GM11168 (cell line): ENCODE results near the gene IRF4.
"Not testable (repeated sequence)": the region's sequence is repeated elsewhere in the genome, so short reads cannot be mapped to it uniquely, and the experiment has no call there.

Experiments
- in situ Hi-C: fragments of 300-500 bp; cut with MboI; formaldehyde crosslinking; loops from one replicate; pipeline ENCODE4 v1.12.0; 2022; ENCODE audit warnings: low sequenced_read_pairs; ENCODE audit not compliant: unreplicated experiment

Gene IRF4

GRCh38 chr6:364609-365540 is 26.7 kb upstream of the IRF4 start:
- in situ Hi-C loops = no loop called here

DNA sequence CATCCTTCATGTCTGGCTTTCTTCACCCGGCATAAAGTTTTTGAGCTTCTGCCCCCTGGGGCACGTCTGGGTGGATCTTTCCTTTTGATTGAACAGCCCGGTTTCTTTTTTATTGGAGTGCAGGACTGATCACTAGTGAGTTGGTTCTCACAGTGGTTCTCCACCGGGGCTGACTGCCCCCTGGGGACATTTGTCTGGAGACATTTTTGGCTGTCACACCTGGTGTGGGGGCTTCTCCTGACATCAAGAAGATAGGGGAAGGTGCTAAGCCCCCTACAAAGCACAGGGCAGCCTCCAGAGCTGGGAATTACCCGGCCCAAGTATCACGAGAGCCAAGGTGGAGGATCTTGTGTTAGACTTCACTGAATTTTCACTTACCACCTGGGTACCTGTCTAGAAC is 25.7 kb upstream of the IRF4 start:
- in situ Hi-C loops = no loop called here

DNA sequence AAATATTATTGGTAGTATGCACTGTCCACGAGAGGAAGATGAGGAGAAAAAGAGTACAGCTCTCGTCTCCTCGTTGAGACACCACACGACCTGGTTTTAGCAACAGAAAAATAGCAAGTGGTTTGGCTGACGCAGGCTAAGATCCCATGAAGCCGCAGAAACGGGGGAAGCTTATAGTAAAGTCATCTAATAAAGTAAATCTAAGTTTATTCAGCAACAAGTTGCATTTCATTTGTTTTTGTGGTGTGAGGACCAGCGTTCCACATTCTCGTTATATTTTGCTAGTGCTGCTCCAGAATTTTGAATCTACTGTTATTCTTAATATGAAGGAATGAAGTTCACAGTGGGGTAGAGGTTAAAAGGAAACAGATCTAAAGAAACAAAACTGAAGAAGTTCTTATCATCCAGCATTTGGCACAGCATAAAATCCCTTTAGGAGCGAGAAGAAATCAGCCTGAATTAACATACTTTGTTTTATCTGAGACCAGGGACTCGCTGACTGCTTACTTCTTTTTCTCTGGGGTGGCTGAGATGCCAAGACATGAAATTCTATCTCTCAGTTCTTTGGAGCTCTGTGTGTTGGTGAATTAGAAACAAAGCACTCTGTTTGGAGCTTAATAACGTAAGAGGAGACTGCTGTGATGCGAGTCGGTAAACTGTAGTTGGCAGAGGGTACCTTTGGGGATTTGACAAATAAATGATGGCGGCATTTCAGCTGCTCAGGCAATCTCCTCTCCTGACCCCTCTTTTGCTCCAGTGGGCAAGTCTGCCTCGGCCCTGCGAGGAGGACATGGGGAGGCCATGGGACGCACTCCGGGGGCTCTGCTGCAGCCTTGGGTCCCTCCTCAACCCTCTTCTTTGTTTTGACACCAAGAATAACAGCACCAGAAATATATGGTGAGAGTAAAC is 24.9 kb upstream of the IRF4 start:
- in situ Hi-C loops = no loop called here

GRCh38 chr6:367298-367794 is 24.2 kb upstream of the IRF4 start:
- in situ Hi-C loops = no loop called here

DNA sequence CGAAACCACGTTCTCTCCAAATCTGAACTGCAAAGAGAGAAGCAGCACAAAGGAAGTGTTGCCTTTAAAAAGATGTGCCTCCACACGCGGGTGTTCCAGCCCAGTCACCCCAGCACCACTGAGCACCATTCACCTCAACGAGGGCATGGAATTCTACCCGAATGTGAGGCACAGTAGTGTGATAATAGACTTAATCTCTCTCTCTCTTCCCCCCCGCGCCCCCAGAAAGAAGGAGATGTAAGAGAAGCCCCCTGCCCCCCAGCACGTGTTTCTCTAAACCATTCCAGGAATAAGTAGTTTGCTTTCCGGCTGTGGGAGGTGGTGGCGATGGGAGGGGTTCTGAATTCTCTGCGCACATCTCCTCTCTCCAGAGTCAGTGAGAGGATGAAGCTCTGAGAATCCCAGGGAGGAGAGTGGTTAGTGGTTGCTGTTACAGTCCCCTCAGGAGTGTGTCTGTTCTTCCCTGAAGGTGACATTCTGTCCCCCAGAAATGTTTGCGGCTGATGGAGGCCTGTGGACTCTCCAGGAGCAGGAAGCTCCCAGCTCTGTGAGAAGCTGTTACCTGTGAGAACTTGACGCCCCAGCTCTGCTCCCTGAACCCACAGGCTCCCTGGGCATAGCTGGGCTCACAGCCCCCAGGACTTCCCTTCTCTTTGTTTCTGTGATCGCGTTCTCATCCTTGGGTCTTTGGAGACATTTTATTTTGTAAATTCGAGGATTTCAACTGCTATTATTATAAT is 23.5 kb upstream of the IRF4 start:
- in situ Hi-C loops = no loop called here

GRCh38 chr6:369559-370431 is 21.8 kb upstream of the IRF4 start:
- in situ Hi-C loops = no loop called here

DNA sequence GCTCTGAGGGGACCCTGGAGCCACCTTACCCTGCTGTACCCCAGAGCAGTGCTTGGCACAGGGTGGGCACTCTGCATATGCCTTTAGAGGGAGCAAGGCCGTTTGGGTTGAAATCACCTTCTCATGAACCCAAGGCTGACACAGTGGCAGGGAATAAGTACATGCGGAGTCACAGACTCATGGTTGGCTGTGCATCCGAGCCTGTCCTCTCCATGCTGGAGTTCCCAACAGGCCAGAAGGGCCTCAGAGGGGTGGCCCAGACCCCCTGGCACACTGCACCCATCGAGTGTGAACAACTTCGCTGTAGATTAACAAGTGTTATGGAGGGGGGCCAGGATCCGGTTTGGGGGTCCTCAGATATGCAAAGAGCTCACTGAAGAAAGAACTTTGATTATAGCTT is 21.0 kb upstream of the IRF4 start:
- in situ Hi-C loops = no loop called here

- in situ Hi-C loops = not testable (repeated sequence)
Measured at GRCh38 chr6:371851-372250, 19.7 kb upstream of the IRF4 start.

- in situ Hi-C loops = no loop called here
Measured at GRCh38 chr6:372336-372911, 19.1 kb upstream of the IRF4 start.

DNA sequence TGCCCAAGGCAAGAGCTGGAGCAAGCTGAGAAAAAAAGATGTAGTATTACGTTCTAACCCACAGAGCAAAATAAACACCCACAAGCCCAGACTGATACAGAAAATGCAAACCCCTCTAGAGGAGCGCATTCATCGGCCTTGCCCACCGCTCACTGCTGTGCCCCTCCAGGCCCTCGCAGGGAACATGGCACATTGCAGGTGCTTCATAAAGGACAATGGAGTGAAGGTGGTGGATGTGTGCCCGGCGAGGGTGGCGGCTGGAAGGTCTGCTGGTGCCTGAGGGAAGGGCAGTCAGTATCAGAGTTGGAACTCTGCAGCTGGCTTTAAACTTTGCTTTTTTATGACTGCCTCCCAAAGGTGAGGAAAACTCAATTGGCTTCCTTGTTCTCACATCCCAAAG is 18.5 kb upstream of the IRF4 start:
- in situ Hi-C loops = no loop called here

DNA sequence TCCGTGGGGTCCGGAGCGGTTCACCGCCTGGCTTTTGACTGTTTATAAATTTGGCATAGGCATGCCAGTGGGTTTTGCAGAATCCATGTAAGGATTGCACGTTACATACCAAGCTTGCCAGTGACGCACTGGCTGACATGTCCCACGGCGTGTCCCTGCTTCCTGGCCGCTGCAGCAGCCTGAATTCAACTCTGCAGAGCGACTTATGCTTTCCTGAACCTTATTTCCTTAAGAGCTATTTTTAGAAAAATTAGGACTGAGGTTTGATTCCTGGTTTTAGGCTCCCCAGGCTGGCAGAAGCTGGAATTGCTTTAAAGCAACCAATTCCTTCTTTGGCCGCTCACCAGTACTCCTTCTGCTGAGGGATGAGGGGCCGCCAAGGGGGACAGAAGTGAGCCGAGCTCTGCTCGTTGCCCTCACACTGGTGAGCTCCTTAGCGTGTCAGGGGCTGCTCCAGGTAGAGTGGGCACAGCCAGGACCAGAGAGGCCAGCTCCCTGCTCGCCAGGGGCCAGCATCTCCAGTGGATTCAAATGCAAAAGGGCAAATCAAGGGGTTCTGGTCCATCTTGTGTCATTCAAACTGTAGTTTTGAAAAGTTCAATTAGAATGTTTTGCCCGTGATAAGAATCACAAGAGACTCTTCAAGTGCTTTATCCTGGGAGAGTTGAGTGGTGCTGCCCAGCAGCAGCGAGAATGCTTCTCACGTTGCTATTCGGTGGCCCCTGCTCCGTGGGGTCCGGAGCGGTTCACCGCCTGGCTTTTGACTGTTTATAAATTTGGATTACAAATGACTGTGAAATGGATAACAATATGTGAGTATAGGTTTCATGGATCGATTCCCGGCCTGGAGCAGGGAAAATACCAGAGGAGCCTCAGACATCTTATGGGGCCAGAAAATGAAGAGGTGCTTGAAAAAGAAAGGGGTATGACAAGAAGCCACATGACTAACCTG is 17.5 kb upstream of the IRF4 start:
- in situ Hi-C loops = no loop called here

DNA sequence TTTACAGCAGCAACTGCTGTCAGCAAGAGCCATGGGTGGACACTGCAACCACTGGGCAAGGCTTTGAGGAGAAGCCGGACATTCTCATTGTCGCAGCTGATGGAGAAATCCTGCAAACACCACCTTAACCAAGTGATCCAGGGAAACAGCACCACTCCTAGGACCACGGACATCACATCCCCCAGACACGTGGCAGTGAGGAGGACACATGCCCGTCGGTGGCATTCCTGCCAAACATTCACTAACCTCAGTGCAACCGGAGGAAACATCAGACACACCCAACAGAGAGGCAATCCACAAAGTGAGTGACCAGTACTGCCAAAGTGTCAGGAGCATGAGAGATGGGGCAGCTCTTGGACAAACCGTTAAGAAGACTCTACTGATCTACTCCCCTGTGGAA is 16.6 kb upstream of the IRF4 start:
- in situ Hi-C loops = no loop called here

DNA sequence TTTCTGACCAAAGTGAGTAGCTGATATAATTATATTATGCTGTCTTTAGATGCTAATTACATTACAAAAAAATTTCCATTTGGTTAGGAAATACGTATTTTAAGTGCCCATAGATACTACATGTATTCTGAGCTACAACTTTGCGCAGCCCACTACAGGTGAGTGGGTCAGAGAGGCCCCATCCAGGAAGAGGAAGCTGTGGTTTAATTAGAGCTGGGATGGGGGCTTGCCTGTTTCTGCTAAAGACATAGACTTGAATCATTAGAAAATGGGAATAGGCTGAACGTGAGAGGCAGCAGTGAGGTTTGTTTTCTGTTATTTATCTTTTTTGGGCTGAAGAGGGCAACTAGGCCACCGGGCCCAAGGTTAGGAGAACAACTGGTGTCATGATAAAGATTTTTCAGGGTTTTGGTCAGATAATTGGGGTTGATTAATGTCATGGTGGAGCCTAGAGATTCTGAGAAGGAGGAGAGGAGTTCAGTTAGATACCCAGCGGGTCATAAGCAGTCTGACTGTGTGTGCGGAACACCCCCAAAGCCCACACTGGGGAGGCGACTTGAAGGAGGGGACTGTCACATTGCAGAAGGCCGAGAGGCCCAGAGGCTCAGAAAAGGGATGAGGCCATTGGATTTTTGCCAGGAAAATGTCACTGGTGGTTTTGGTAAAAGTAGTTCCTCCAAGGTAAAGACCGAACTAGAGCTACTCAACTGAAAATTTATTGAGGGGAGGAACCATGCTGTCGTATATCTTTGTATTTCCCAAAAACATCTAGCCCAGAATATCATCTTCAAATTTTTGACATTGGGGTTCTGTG is 14.5 kb upstream of the IRF4 start:
- in situ Hi-C loops = no loop called here

GRCh38 chr6:377641-378020 is 13.9 kb upstream of the IRF4 start:
- in situ Hi-C loops = not testable (repeated sequence)

GRCh38 chr6:378090-378957 is 13.2 kb upstream of the IRF4 start:
- in situ Hi-C loops = no loop called here

DNA sequence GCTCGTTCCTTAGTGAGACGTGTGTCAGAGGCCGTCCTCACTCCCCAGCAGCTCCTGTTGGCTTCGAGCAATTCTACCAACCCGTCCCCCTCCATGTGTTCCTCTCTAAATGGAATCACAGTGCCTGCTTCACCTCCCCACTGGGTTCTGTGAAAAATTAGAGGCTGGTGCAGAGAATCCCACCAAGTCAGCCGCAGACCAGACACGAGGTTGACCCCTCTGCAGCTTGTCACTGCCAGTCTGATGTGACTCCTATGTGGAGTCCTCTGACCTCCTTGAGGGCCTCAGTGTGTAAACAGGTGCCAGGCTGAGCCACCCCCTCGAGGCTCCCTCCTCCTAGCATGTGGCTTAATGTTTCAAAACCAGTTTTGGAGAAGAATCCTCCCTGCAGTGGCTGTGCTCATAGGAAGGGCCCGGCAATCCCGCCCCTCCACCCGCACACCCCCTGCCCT is 12.6 kb upstream of the IRF4 start:
- in situ Hi-C loops = no loop called here
